Activated naive CD8-positive, alpha-beta T cell (primary cell): Measurements from ENCODE around the gene KIF25.

ENCODE experiments used
- H3K27ac Mint-ChIP-seq: one replicate; pipeline ENCODE4 v1.8.0; 2021; ENCODE audit warnings: mixed read lengths
- H3K27me3 Mint-ChIP-seq: one replicate; pipeline ENCODE4 v1.8.0; 2021; ENCODE audit warnings: mixed read lengths
- H3K36me3 Mint-ChIP-seq: one replicate; pipeline ENCODE4 v1.8.0; 2021; ENCODE audit warnings: mixed read lengths
- H3K4me1 Mint-ChIP-seq: one replicate; pipeline ENCODE4 v1.8.0; 2021; ENCODE audit warnings: low read depth, mixed read lengths
- H3K4me3 Mint-ChIP-seq: one replicate; pipeline ENCODE4 v1.8.0; 2021; ENCODE audit warnings: mild to moderate bottlenecking, mixed read lengths
- H3K9me3 Mint-ChIP-seq: one replicate; pipeline ENCODE4 v1.8.0; 2021; ENCODE audit warnings: low read depth, mixed read lengths

Gene KIF25

DNA sequence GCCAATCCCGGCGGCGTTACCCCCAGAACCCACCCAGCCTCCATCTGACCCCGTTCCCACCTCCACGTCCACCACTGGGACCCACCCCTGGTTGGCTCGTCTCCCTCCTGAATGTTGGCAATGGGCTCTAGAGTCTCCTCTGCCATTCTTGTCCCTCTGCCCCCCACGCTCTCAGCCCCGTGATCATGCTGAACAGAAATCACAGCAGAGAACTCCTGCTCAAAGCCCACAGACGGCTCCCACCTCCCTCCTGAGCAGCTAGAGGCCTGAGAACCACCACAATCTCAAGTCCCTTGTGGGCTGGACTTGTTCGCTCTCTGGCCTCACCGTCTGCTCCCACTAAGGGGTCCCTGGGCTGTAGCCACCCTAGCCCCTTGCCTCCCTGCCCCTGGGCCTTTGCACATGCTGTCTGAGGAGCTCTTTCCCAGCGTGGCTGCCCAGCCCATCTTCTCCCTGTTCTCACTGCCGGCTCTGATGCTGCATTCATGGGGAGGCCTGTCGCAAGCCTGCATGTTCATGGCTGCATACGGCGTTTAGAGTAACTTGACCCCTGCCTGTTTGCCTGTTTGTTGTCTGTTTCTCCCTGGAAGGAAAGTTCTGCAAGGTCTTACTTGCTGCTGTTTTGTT lies 92.7 kb downstream of the KIF25 start:
- no peaks in the 10 kb centered on the region for H3K4me1 Mint-ChIP-seq
- no peak overlapping the region for H3K4me3 Mint-ChIP-seq
- no peaks in the 10 kb centered on the region for H3K9me3 Mint-ChIP-seq
- H3K27ac Mint-ChIP-seq = no peak overlapping the region
- H3K36me3 Mint-ChIP-seq = no peaks in the 10 kb centered on the region
- H3K27me3 Mint-ChIP-seq = peaks cover 2% of the 10 kb centered on the region

DNA sequence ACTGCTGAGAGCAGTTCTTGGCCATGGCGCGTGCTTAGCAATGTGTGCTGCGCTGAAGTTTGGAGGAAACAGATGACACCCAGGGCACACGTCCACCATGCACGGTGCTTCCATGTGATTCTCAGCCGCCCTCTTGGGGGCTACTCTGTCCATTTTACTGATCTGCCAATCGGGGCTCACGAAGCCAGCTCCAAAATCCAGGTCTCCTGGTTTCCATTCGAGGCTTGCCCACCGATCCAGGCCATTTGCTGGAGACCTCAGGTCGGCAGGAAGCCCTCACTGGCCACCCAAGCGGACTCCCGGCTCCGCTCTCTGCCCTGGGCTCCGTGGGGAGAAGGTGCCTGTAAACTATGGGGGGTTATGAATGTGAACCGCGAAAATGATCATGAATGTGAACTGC lies 93.2 kb downstream of the KIF25 start:
- H3K27me3 Mint-ChIP-seq = peaks cover 2% of the 10 kb centered on the region

DNA sequence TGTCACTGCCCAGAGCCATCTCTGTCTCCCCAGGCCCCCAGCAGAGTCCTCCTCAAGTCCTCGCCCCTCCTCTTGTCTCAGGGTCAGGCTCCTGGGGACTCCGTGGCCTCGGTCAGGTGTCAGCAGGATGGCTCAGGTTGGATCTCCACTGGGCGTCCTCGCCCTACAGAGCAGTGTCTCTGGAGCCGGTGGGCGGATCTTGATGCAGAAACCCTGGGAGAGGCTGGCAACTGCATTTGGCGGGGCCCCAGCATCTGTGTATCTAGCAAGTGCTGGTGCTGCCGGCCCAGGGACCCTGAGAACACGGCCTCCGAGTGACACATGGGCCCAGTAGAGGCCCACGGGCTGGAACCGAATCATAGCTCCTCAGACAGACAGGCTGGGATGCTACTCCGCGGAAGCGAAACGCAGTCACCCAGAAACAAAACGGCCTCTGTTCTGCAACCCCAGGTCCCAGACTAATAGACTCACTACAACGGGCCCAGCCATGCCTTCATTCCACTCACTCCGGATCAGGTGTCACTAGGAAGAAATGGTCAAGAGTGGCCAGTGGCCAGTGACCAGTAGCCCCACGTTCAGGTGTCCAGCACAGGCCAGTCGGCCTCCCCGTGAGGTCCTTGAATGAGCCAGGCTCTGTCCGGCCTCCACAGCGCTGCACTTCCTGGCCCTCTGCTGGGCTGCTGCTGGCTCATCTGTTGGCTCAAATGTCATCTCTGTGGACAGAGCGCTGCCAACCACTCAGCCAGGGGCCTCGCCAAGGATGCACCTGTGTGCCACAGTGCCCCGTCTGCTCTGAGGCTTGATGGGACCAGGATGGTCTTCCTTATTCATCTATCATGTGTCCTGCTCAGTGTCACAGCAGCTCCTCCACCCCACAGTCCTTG lies 94.2 kb downstream of the KIF25 start:
- no peaks in the 10 kb centered on the region for H3K4me1 Mint-ChIP-seq
- no peak overlapping the region for H3K27ac Mint-ChIP-seq
- H3K4me3 Mint-ChIP-seq = no peak overlapping the region
- no peaks in the 10 kb centered on the region for H3K36me3 Mint-ChIP-seq
- peaks cover 2% of the 10 kb centered on the region for H3K27me3 Mint-ChIP-seq
- H3K9me3 Mint-ChIP-seq = no peaks in the 10 kb centered on the region

More for the DNA sequence above, 93.2 kb downstream of the KIF25 start:
- Mint-ChIP-seq H3K36me3 (no peaks in the 10 kb centered on the region), H3K9me3 (no peaks in the 10 kb centered on the region), H3K4me3 (no peak overlapping the region), H3K4me1 (no peaks in the 10 kb centered on the region), H3K27ac (no peak overlapping the region)

DNA sequence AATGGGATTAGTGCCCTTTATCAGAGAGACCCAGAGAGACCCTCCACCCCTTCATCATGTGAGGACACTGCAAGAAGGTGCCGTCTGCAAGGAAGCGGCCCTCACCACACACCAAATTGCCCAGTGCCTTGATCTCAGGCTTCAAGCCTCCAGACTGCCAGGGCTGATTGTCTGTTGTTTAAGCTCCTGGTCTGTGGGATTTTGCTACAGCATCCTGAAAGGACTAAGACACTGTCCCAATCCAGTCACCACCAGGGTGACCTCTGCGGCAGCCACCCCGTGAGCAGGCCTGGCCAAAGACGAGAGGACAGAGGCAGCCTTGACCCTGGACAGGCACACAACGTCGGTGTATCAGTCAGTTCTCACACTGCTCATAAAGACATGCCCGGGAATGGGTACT lies 95.1 kb downstream of the KIF25 start:
- Mint-ChIP-seq H3K4me1 (no peaks in the 10 kb centered on the region), H3K36me3 (no peaks in the 10 kb centered on the region), H3K27me3 (peaks cover 2% of the 10 kb centered on the region), H3K4me3 (no peak overlapping the region), H3K9me3 (no peaks in the 10 kb centered on the region), H3K27ac (no peak overlapping the region)

DNA sequence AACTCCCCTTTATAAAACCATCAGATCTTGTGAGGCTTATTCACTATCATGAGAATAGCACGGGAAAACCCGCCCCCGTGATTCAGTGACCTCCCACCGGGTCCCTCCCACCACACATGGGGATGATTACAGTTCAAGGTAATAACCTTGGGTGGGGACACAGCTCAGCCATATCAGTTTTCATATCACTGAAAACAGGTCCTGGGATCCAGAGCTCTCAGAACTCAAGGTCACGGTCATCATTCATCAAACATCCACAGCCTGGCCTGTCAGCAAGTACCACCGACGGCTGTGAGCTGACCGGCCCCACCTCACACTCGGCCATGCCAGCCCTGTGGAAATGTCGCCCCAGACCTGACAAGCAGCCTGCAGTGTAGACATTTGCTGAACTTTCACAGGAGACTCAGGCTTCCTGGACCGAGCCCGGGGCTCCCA lies 95.6 kb downstream of the KIF25 start:
- no peaks in the 10 kb centered on the region for H3K9me3 Mint-ChIP-seq
- no peaks in the 10 kb centered on the region for H3K36me3 Mint-ChIP-seq
- H3K4me1 Mint-ChIP-seq = no peaks in the 10 kb centered on the region
- no peak overlapping the region for H3K4me3 Mint-ChIP-seq
- H3K27ac Mint-ChIP-seq = no peak overlapping the region
- H3K27me3 Mint-ChIP-seq = peaks cover 4% of the 10 kb centered on the region

DNA sequence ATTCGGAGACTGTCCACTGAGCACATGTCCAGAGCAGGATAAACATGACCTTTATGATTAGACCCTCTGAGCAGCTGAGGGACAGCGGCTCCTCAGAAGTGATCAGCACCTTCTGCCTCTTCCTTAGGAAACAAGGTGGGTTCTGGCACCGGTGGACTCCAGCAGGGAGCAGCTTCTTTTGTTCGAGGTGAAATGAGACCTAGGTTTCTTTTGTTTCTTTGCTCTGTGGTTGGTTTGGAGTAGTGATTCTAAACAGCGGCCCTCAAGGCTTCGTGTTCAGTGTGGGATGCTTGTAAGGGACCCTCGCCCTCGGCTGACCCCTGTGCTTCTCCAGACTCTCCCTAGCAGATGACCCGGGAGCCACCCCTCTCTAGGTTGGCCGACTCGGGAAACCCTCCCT lies 96.2 kb downstream of the KIF25 start:
- no peak overlapping the region for H3K4me3 Mint-ChIP-seq
- H3K27me3 Mint-ChIP-seq = peaks cover 4% of the 10 kb centered on the region
- H3K9me3 Mint-ChIP-seq = no peaks in the 10 kb centered on the region
- H3K27ac Mint-ChIP-seq = no peak overlapping the region
- no peaks in the 10 kb centered on the region for H3K36me3 Mint-ChIP-seq
- no peaks in the 10 kb centered on the region for H3K4me1 Mint-ChIP-seq
